NB4 (cell line): Measurements from ENCODE around the gene CASZ1.

Source experiments
- MYC ChIP-seq: IDR thresholded peaks from 2 replicates; pipeline ENCODE4 v1.6.1; 2011; ENCODE audit warnings: low read depth, low read length
- POLR2A ChIP-seq: IDR thresholded peaks from 2 replicates; pipeline ENCODE4 v1.6.1; 2011; ENCODE audit warnings: mild to moderate bottlenecking; ENCODE audit not compliant: insufficient read length; ENCODE audit errors: extremely low read depth
- TF ChIP-seq, protein P1 (sequence below): IDR thresholded peaks from one replicate; pipeline ENCODE4 v1.5.1; 2012; ENCODE audit warnings: low read depth, low read length
- TF ChIP-seq, protein P2 (sequence below): IDR thresholded peaks from 2 replicates; pipeline ENCODE4 v1.6.1; 2011; ENCODE audit warnings: low read depth, low read length

DNA sequence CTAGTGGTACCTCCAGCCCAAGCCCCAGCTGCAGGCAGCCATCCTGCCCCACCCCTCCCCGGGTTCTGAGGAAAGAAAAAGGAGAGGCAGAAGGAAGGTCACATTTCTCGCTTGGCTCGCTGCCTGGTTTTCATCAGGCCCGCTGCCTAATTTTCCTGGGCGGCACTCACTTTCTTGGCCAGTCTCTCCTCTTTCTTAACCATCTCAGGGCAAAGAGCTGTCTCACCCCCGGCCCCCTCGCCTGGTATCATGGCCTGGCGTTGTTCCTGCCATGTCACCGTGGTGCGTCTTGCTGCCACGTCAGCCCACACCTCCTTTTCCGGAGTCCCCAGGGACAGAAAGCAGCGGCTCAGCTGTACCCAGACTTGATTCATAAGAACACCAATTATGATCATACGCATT, 26.6 kb upstream of the CASZ1 start:
- TF ChIP-seq, protein P1, sequence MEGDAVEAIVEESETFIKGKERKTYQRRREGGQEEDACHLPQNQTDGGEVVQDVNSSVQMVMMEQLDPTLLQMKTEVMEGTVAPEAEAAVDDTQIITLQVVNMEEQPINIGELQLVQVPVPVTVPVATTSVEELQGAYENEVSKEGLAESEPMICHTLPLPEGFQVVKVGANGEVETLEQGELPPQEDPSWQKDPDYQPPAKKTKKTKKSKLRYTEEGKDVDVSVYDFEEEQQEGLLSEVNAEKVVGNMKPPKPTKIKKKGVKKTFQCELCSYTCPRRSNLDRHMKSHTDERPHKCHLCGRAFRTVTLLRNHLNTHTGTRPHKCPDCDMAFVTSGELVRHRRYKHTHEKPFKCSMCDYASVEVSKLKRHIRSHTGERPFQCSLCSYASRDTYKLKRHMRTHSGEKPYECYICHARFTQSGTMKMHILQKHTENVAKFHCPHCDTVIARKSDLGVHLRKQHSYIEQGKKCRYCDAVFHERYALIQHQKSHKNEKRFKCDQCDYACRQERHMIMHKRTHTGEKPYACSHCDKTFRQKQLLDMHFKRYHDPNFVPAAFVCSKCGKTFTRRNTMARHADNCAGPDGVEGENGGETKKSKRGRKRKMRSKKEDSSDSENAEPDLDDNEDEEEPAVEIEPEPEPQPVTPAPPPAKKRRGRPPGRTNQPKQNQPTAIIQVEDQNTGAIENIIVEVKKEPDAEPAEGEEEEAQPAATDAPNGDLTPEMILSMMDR, result no peak
- TF ChIP-seq POLR2A, result no peak
- no peak for TF ChIP-seq MYC
- TF ChIP-seq, protein P2, sequence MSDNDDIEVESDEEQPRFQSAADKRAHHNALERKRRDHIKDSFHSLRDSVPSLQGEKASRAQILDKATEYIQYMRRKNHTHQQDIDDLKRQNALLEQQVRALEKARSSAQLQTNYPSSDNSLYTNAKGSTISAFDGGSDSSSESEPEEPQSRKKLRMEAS, result no peak
